HG03064 (cell line): ENCODE results near the gene MEMO1.
"Not testable (repeated sequence)": the region's sequence is repeated elsewhere in the genome, so short reads cannot be mapped to it uniquely, and the experiment has no call there.

Experiments used
- ATAC-seq: cut with Tn5 transposase; IDR thresholded peaks from one replicate; pipeline ENCODE4 v1.9.1; 2021; ENCODE audit warnings: low read depth; ENCODE audit not compliant: unreplicated experiment

MEMO1 gene

GRCh38 chr2:31920962-31921361 lies 89.8 kb downstream of the MEMO1 start:
- no peak for ATAC-seq

- no peak for ATAC-seq
These were observed 91.3 kb downstream of the MEMO1 start for GRCh38 chr2:31919499-31919898.

- no peak for ATAC-seq
These were observed 101.1 kb downstream of the MEMO1 start for GRCh38 chr2:31909661-31910060.

GRCh38 chr2:31907491-31907890 lies 103.3 kb downstream of the MEMO1 start:
- ATAC-seq, result not testable (repeated sequence)

DNA sequence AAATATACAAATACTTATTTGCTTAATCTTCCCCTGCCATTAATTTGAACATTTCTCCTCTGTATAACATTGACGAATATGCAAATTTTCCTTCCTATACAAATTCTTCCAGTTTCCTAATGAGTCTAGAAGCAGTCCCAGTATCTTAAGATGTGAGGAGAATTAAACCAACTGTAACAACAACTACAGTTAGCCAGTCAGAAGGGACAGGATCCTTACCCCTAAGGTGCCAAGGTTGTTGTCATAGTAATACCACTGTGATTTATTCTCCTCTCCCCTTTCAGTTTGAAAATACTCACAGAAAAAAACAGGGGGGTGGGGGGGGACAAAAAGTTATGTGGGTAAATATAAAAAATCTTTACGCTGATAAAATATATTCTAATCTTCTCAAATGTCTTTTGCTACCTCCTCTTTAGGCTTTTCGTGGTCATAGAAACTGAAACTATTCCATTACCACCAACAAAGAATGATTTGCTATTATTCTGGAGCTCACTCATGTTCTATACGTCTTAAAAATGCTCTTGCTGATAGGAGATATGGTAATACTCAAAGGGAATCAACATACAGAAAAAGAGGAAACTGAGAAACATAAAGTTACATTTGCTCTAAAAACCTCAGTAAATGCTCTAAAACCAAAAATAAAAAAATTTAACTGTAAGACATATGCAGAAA lies 107.6 kb downstream of the MEMO1 start:
- no peak for ATAC-seq

DNA sequence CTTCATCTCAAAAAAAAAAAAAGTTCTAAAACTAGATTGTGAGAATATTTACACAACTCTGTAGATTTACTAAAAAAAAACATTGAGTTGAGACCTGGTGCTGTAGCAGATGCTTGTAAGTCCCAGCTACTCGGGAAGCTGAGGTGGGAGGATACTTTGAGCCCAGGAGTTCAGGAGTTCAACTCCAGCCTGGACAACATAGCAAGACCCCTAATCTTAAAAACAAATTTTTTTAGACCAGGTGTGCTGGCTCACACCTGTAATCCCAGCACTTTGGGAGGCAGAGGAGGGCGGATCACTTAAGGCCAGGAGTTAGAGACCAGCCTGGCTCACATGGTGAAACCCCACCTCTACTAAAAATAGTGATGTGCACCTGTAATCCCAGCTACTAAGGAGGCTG lies 108.9 kb downstream of the MEMO1 start:
- ATAC-seq, result no peak

DNA sequence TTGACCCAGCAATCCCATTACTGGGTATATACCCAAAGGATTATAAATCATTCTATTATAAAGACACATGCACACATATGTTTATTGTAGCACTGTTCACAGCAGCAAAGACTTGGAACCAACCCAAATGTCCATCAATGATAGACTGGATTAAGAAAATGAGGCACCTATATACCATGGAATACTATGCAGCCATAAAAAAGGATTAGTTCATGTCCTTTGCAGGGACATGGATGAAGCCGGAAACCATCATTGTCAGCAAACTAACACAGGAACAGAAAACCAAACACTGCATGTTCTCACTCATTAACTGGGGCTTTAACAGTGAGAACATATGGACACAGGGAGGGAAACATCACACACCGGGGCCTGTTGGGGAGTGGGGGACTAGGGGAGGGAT lies 110.7 kb downstream of the MEMO1 start:
- not testable (repeated sequence) for ATAC-seq

DNA sequence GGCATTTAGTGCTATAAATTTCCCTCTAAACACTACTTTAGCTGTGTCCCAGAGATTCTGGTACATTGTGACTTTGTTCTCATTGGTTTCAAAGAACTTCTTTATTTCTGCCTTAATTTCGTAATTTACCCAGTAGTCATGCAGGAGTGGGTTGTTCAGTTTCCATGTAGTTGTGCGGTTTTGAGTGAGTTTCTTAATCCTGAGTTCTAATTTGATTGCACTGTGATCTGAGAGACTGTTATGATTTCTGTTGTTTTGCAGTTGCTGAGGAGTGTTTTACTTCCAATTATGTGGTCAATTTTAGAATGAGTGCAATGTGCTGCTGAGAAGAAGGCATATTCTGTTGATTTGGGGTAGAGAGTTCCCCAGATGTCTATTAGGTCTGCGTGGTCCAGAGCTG lies 112.5 kb downstream of the MEMO1 start:
- not testable (repeated sequence) for ATAC-seq

- ATAC-seq, result not testable (repeated sequence)
These were observed 113.5 kb downstream of the MEMO1 start for GRCh38 chr2:31897340-31897739.

DNA sequence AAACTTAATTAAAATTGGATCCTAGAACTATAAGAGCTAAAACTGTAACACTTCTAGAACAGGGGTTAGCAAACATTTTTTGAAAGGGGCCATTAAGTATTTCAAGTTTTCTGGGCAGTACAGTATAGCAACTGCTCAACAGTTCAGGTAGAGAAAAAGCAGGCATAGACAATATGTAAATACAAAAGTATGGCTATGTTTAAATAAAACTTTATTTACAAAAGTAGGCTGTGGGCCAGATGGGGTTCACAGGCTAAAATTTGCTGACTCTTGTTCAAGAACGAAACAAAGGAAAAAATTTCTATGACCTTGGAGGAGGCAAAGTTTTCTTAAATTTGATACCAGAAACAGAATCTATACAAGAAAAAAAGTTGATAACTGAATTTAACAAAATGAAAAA lies 114.5 kb downstream of the MEMO1 start:
- no peak for ATAC-seq

GRCh38 chr2:31894656-31895055 lies 116.2 kb downstream of the MEMO1 start:
- no peak for ATAC-seq

- ATAC-seq, result no peak
These were observed 117.7 kb downstream of the MEMO1 start for GRCh38 chr2:31893094-31893493.

DNA sequence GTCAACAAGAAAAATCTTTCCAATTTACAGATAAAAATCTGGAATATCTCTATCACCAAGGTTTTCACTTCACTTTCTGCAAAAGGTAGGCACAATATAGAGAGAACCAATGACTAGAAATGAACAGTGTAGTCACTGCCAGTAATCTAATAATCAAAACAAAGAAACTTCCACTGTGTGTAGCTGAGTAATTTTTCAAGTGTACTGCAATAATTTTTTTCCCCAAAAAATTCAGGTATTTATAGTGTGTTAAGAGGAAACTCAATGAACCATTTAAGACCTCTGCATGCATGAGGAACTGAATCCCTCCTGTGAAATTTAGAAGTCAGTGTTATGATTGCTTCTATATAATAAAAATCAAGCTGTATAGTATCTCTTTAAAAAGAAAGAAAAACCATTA lies 121.8 kb downstream of the MEMO1 start:
- no peak for ATAC-seq

- ATAC-seq, result no peak
These were observed 122.3 kb downstream of the MEMO1 start for GRCh38 chr2:31888550-31888949.

DNA sequence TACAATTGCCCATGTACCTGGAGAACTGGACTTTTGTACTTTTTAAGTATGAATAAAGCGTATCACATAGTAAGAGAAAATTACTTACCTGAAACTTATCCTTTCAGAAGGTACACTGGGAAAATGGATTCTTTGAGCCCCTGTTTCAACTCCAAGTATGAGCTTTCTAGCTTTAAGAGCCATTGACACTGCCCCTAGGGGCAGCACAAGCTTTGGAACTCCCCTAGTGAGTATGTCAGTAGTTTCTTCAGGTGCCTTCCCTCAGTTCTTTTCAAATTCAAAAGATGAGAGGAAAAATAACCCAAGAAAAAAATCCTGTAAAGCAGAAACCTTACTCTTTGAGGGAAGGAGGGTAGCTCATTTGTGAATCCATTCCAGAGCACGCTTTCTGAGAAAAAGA lies 124.1 kb downstream of the MEMO1 start:
- no peak for ATAC-seq

- no peak for ATAC-seq
These were observed 133.8 kb downstream of the MEMO1 start for GRCh38 chr2:31877008-31877407.

DNA sequence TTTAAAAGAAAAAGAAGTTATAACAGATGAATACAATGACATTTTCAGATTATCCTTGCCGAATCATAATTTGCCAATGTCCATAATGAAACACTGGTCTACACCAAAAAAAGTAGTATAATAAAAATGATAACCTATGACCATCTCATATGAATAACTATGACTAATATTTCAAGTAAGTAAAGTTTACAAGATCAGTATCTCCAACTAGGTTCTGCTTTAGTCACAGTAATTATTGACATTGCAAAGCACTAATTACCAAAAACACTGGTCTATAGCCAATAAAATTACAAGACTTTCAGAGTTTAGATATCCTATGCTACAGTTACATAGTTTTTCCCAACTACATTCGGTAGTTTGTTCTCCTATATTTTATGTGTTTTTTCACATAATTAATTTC lies 136.7 kb downstream of the MEMO1 start:
- ATAC-seq, result no peak

DNA sequence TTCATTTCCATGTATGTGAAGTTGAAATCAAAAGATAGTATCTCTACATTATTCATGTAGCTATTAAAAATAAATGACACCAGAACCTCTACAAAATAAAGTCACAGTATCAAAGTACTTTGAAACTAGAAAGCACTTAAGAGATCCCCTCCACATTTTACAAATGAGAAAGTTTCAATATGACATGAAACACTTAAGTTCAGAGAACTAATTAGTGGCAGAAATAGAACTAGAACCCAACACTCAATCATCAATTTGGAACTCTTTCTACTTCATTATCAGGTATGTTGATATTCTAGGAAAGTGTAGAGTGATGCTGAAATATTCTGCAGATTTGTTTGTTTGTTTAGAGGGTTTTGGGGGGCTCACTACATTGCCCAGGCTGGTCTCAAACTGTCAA lies 145.6 kb downstream of the MEMO1 start:
- ATAC-seq, result no peak

DNA sequence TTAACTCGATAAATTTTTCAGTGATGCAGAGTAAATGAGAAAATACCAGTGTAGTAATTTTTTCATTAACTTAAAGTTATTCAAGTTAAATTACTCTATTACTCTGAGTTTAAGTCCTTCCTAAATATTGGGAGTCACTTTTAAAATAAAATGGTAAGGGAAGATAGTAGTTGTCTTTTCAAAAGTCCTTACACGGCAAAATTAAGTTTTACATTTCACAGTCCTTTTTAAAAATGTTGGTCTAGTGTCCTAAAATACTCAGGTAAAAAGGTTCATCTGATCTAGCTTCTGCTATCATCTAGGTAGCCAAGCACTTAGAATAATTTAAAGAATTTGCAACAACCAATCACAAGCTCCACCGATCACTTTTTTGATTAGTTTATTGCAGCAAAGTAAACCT lies 146.9 kb downstream of the MEMO1 start:
- no peak for ATAC-seq

GRCh38 chr2:31863015-31863656 lies 147.7 kb downstream of the MEMO1 start:
- not testable (repeated sequence) for ATAC-seq

- no peak for ATAC-seq
These were observed 150.8 kb downstream of the MEMO1 start for GRCh38 chr2:31859959-31860358.

GRCh38 chr2:31853521-31853920 lies 157.3 kb downstream of the MEMO1 start:
- ATAC-seq, result no peak
